Left ventricle myocardium inferior (tissue), 1 donor: ENCODE data around the gene ROR1. TPM values are rescaled to one million over a fixed set of nuclear protein-coding genes. Genes with fewer than 3 reads are reported as not detected.

Experiments used
- DNase-seq: peaks from one replicate; pipeline ENCODE4 v3.0.0-alpha.2; 2020
- H3K27ac ChIP-seq: fragments of 200-600 bp; replicated peaks from 2 replicates; pipeline ENCODE4 v1.8.0; 2021
- H3K27me3 ChIP-seq: fragments of 200-600 bp; 2 replicates; pipeline ENCODE4 v1.8.0; 2021; ENCODE audit warnings: low read depth
- H3K36me3 ChIP-seq: fragments of 200-600 bp; 2 replicates; pipeline ENCODE4 v1.8.0; 2021
- H3K4me1 ChIP-seq: fragments of 200-600 bp; 2 replicates; pipeline ENCODE4 v1.8.0; 2021
- H3K4me3 ChIP-seq: fragments of 200-600 bp; 2 replicates; pipeline ENCODE4 v1.8.0; 2021; ENCODE audit warnings: mild to moderate bottlenecking, moderate library complexity
- H3K9me3 ChIP-seq: fragments of 200-600 bp; replicated peaks from 2 replicates; pipeline ENCODE4 v1.8.0; 2021
- intact Hi-C: fragments of 100-400 bp; cut with micrococcal nuclease; formaldehyde crosslinking; loops from one replicate; pipeline ENCODE4 v1.11.0; 2022
- total RNA-seq: library from RNA; stranded (reverse); fragmentation: NEBNext Ultra II Directional; extraction: Animal tissue kit (Norgen Biotek cat#: 25700); gene quantifications from one replicate; pipeline ENCODE4 v1.2.1, GENCODE V29; 2021
- TF ChIP-seq, protein P1 (sequence below): fragments of 200-600 bp; IDR thresholded peaks from 2 replicates; pipeline ENCODE4 v1.8.0; 2021; ENCODE audit warnings: antibody characterized with exemption, mild to moderate bottlenecking, borderline replicate concordance
- donor health status: DM: no; HTN: yes; CAD: no; lungs with severe emphysema.

Gene ROR1
- total RNA-seq, 1 donor from 2014 or later = 14.0 TPM

DNA sequence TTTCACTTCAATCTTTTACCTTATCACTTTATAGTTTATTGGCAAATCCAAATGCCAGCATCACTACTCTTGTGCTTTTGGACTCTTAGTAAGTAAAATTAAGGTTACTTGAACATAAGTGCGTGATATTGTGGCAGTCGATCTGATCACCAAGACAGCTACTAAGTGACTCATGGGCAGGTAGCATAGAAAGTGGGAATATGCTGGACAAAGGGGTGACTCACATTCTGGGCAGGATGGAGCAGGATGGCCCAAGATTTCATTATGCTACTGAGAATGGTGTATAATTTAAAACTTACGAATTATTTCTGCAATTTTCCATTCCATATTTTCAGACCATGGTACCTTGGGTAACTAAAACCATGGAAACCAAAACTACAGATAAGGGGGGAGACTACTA lies 120.2 kb downstream of the ROR1 start:
- H3K27me3 ChIP-seq = no peaks in the 10 kb centered on the region
- no peak overlapping the region for H3K4me3 ChIP-seq
- no peak overlapping the region for H3K27ac ChIP-seq
- no peaks in the 10 kb centered on the region for H3K36me3 ChIP-seq
- peaks cover 16% of the 10 kb centered on the region for H3K4me1 ChIP-seq
- TF ChIP-seq, protein P1, sequence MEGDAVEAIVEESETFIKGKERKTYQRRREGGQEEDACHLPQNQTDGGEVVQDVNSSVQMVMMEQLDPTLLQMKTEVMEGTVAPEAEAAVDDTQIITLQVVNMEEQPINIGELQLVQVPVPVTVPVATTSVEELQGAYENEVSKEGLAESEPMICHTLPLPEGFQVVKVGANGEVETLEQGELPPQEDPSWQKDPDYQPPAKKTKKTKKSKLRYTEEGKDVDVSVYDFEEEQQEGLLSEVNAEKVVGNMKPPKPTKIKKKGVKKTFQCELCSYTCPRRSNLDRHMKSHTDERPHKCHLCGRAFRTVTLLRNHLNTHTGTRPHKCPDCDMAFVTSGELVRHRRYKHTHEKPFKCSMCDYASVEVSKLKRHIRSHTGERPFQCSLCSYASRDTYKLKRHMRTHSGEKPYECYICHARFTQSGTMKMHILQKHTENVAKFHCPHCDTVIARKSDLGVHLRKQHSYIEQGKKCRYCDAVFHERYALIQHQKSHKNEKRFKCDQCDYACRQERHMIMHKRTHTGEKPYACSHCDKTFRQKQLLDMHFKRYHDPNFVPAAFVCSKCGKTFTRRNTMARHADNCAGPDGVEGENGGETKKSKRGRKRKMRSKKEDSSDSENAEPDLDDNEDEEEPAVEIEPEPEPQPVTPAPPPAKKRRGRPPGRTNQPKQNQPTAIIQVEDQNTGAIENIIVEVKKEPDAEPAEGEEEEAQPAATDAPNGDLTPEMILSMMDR = no peak
- intact Hi-C loops = no loop called here
- no peaks in the 10 kb centered on the region for H3K9me3 ChIP-seq
- DNase-seq = no peak

DNA sequence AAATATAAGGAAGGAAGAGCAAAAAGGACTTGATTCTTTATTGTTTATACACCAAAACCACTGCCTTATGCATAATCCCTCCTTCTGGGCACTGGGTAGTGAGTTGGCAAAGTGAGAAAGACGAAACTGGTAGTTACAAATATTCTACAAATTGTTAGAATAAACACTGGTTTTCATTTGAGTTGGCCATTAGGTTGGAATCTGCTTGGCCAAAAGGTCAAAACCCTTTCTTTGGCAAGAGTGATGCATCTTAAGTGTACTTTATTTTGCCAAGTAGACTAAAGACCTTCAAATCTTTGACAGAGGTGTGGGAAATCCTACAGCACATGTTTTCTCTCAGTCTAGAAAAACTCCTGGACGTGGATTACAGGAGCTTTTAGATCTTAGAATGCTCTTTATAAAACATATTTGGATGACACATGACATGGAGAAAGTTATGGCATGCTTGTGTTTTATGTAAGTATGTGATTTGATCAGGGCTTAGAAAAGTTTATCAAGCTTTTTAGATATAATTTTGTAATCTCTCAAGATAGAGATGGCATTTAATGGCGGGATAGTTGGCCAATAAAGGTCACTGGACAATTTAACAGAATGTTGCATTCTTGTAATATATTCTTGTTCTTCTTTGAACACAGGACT lies 120.9 kb downstream of the ROR1 start:
- DNase-seq = no peak
- Histone ChIP-seq H3K36me3 (no peaks in the 10 kb centered on the region), H3K4me1 (peaks cover 16% of the 10 kb centered on the region), H3K27me3 (no peaks in the 10 kb centered on the region), H3K27ac (no peak overlapping the region), H3K4me3 (no peak overlapping the region), H3K9me3 (no peaks in the 10 kb centered on the region)
- TF ChIP-seq, protein P1 = no peak
- intact Hi-C loops = no loop called here

DNA sequence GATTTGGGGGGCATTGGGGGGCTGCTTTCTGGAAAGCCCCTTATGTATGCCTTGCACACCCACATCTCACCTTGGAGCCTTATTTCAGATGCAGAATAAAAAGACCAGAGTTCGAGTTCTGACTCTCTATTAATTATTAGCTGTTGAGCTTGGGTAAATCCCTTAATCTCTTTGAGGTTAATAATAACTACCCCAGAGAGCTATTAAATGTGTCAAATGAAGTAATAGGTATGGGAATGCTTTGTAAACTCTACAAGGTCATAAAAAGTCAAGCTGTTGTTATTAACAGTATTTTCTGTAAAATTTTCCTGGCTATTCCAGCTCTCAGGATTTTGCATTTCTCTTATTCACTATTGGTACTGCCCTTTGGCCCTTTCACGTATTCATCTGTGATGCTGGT lies 122.9 kb downstream of the ROR1 start:
- no peak for DNase-seq
- Histone ChIP-seq H3K4me1 (peaks cover 16% of the 10 kb centered on the region), H3K27me3 (no peaks in the 10 kb centered on the region), H3K36me3 (no peaks in the 10 kb centered on the region), H3K9me3 (no peaks in the 10 kb centered on the region), H3K27ac (no peak overlapping the region), H3K4me3 (no peak overlapping the region)
- intact Hi-C loops = no loop called here
- TF ChIP-seq, protein P1 = no peak

DNA sequence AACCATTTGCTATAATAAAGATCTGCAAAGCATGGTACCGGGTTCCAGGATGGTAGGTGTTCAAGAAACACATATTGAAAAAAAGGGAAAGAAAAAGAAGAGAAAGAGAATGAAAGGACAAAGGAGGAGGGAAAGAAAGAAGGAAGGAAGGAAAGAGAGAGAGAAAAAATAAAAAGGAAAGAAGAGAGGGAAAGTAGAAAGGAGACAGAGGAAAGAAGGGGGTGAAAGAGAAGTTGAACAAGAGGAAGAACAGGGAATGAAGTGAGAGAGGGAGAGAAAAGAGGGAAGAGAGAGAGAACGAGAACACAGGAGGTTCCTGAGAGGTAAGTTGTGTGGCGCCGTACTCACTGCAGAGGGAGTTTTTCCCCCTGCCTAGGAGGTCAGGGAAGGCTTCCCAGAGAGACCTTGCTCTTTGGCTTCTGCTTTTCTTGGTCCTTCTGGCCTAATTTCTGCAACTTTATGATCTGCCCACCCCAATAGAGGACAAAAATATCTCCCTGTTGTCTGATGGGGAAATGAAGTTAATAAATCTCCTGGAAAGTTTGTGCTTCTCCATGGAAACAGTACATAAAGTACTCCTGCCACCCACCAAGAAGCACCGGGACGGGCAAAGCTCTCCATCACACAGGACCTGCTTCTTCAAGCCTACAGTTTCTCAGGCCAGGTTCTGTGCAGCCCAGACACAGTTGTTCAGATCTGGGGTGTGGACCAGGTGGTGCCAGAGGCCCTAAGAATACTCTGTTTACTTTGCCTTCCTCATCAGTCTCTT lies 124.8 kb downstream of the ROR1 start:
- DNase-seq = no peak
- Histone ChIP-seq H3K9me3 (no peaks in the 10 kb centered on the region), H3K36me3 (no peaks in the 10 kb centered on the region), H3K4me3 (no peak overlapping the region), H3K4me1 (peaks cover 13% of the 10 kb centered on the region), H3K27ac (no peak overlapping the region), H3K27me3 (no peaks in the 10 kb centered on the region)
- intact Hi-C loops = no loop called here
- TF ChIP-seq, protein P1 = no peak

DNA sequence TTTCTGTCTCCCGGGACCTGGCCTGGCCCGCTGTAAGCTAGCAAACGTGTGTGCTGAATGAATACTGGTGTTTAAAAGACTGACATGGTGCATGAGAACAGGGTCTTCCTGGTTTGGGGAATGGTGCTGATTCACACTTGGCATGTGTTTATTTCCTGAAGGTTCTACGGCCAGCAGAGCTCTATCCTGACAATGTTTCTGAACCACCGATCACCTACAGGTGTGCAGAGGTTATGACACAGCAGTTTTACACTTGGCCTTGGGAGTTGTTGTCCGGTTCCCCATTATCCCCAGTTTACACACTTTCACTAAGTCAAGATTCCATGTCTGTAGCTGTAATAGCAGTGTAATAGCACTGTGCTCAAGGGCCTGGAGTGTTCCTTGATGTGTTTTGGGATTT lies 127.3 kb downstream of the ROR1 start:
- no peaks in the 10 kb centered on the region for H3K36me3 ChIP-seq
- no peaks in the 10 kb centered on the region for H3K9me3 ChIP-seq
- no peak for DNase-seq
- TF ChIP-seq, protein P1 = no peak
- intact Hi-C loops = no loop called here
- no peak overlapping the region for H3K27ac ChIP-seq
- H3K27me3 ChIP-seq = no peaks in the 10 kb centered on the region
- H3K4me1 ChIP-seq = peaks cover 10% of the 10 kb centered on the region
- no peak overlapping the region for H3K4me3 ChIP-seq
